HG03439 (cell line): ENCODE measurements around the gene HOXC6.
"Not testable (repeated sequence)": the region's sequence is repeated elsewhere in the genome, so short reads cannot be mapped to it uniquely, and the experiment has no call there.

ENCODE experiments used
- ATAC-seq: cut with Tn5 transposase; IDR thresholded peaks from one replicate; pipeline ENCODE4 v1.9.1; 2021; ENCODE audit warnings: mild to moderate bottlenecking, moderate library complexity; ENCODE audit not compliant: unreplicated experiment

The HOXC6 gene

GRCh38 chr12:54038871-54039414 lies 10.7 kb downstream of the HOXC6 start:
- no peak for ATAC-seq

- ATAC-seq, result no peak
Measured at GRCh38 chr12:54039417-54040147, 11.3 kb downstream of the HOXC6 start.

- ATAC-seq, result no peak
Measured at GRCh38 chr12:54040148-54040494, 11.9 kb downstream of the HOXC6 start.

- no peak for ATAC-seq
Measured at GRCh38 chr12:54040648-54041047, 12.4 kb downstream of the HOXC6 start.

- no peak for ATAC-seq
Measured at GRCh38 chr12:54041097-54041690, 13.0 kb downstream of the HOXC6 start.

- ATAC-seq, result not testable (repeated sequence)
Measured at GRCh38 chr12:54042033-54042432, 13.8 kb downstream of the HOXC6 start.

GRCh38 chr12:54042970-54043853 lies 15.0 kb downstream of the HOXC6 start:
- no peak for ATAC-seq

- ATAC-seq, result no peak
Measured at GRCh38 chr12:54044425-54045103, 16.3 kb downstream of the HOXC6 start.

- ATAC-seq, result no peak
Measured at GRCh38 chr12:54045401-54045800, 17.2 kb downstream of the HOXC6 start.

GRCh38 chr12:54045868-54046521 lies 17.8 kb downstream of the HOXC6 start:
- ATAC-seq, result no peak

- no peak for ATAC-seq
Measured at GRCh38 chr12:54046809-54047159, 18.5 kb downstream of the HOXC6 start.

GRCh38 chr12:54047160-54047963 lies 19.1 kb downstream of the HOXC6 start:
- ATAC-seq, result no peak

- ATAC-seq, result no peak
Measured at GRCh38 chr12:54047964-54048303, 19.7 kb downstream of the HOXC6 start.

GRCh38 chr12:54048406-54049093 lies 20.3 kb downstream of the HOXC6 start:
- no peak for ATAC-seq

GRCh38 chr12:54049108-54049507 lies 20.9 kb downstream of the HOXC6 start:
- no peak for ATAC-seq

GRCh38 chr12:54050482-54050810 lies 22.2 kb downstream of the HOXC6 start:
- no peak for ATAC-seq

GRCh38 chr12:54051026-54051842 lies 23.0 kb downstream of the HOXC6 start:
- ATAC-seq, result no peak

- ATAC-seq, result no peak
Measured at GRCh38 chr12:54051874-54052437, 23.7 kb downstream of the HOXC6 start.
